ENCODE measurements around the gene MOG. TPM values are rescaled to one million over a fixed set of nuclear protein-coding genes. Genes with fewer than 3 reads are reported as not detected.

Gene MOG
- total and polyA plus RNA-seq, 5 donors: 1.5 to 4.8 (median 2.4) TPM

DNA sequence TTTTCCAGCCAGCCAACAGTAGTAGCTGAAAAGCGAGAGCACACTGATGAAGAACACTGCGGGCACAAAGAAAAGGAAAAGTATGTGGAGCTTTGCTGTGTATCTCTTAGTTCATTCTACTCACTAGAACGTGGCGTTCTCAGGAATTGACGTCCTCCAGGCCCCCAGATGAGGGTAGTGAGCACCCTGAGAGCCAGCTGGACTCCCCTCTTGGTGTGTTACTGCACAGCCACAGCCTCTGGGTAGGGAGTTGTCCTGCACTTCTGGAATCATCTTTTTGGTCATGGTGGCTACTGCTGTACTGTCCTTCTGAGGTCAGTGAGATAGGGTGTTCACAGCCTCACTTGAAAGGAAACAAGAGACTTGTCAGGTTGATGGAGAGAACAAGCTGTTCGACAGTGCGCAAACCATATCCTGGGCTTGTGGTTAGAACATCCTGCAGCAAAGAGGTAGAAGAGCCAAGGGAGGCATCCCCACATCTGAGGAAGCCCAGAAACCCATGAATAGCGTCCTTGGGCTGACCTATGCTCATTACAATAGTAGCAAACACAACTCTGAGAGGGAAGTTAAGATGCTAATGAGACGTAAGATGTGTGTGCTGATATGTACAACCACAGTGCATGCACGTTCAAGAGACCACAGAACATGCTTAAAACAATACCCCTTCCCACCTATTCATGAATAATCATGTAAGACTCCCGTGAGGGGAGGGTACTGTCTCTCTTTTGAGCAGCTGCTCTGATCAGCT is 51.7 kb downstream of the MOG start:
- 63% methylated on average over 11 of the region's 11 CpGs for WGBS
- H3K4me3 ChIP-seq (ENCODE audit: low read length): no peak overlapping the region
- no peaks in the 10 kb centered on the region for H3K27me3 ChIP-seq (ENCODE audit: control insufficient read depth, insufficient read depth)
- H3K9me3 ChIP-seq (ENCODE audit: control insufficient read depth, low read length): no peaks in the 10 kb centered on the region
- DNase-seq (no peak), ATAC-seq (no peak)
- H3K4me1 ChIP-seq (ENCODE audit: control insufficient read depth, insufficient read depth, low read length): no peaks in the 10 kb centered on the region
- intact Hi-C loops (cut with DNase I): loop anchor here in 3 of 4 donors (5.0 kb wide), 2 partner anchors 44 to 124 kb away; no protein-coding TSS in a partner anchor
- H3K27ac ChIP-seq (ENCODE audit: low read length): no peak overlapping the region

GRCh38 chr6:29709188-29709587 is 52.3 kb downstream of the MOG start:
- Histone ChIP-seq H3K9me3 (ENCODE audit: control insufficient read depth, low read length) (no peaks in the 10 kb centered on the region), H3K4me3 (ENCODE audit: low read length) (no peak overlapping the region), H3K27me3 (ENCODE audit: control insufficient read depth, insufficient read depth) (no peaks in the 10 kb centered on the region), H3K27ac (ENCODE audit: low read length) (no peak overlapping the region), H3K4me1 (ENCODE audit: control insufficient read depth, insufficient read depth, low read length) (no peaks in the 10 kb centered on the region)
- intact Hi-C loops (cut with DNase I): loop anchor here in 3 of 4 donors (5.0 kb wide), 2 partner anchors 43 to 123 kb away; no protein-coding TSS in a partner anchor
- 51% methylated on average over 4 of the region's 4 CpGs for WGBS
- DNase-seq (no peak), ATAC-seq (no peak)

GRCh38 chr6:29710281-29710941 is 53.5 kb downstream of the MOG start:
- DNase-seq (no peak), ATAC-seq (no peak)
- intact Hi-C loops (cut with DNase I): no loop called here
- Histone ChIP-seq H3K9me3 (ENCODE audit: control insufficient read depth, low read length) (no peaks in the 10 kb centered on the region), H3K27me3 (ENCODE audit: control insufficient read depth, insufficient read depth) (no peaks in the 10 kb centered on the region), H3K27ac (ENCODE audit: low read length) (no peak overlapping the region), H3K4me3 (ENCODE audit: low read length) (no peak overlapping the region), H3K4me1 (ENCODE audit: control insufficient read depth, insufficient read depth, low read length) (no peaks in the 10 kb centered on the region)
- WGBS: 79% methylated on average over 8 of the region's 8 CpGs

DNA sequence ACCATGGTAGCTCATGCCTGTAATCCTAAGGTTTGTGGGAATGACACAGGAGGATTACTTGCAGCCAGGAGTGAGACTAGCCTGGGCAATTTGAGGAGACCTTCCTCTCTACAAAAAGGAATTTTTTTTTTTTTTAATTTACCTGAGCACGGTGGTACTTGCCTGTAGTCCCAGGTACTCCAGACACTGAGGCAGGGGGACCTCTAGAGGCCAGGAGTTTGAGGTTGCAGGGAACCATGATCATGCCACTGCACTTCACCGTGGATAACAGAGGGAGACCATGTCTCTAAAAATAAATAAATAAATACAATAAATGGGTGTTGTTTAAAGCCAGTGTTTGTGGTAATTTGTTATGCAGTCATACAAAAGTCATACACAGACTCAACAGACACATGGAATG is 64.0 kb downstream of the MOG start:
- 36% methylated on average over 2 of the region's 2 CpGs for WGBS
- DNase-seq (no peak), ATAC-seq (no peak)
- H3K4me1 ChIP-seq (ENCODE audit: control insufficient read depth, insufficient read depth, low read length): no peaks in the 10 kb centered on the region
- H3K4me3 ChIP-seq (ENCODE audit: low read length): no peak overlapping the region
- intact Hi-C loops (cut with DNase I): no loop called here
- no peaks in the 10 kb centered on the region for H3K9me3 ChIP-seq (ENCODE audit: control insufficient read depth, low read length)
- H3K27me3 ChIP-seq (ENCODE audit: control insufficient read depth, insufficient read depth): no peaks in the 10 kb centered on the region
- H3K27ac ChIP-seq (ENCODE audit: low read length): no peak overlapping the region

Other genes with a start within 250 kb of the MOG start
- gene OR12D1, start 242.2 kb upstream of the MOG start, total RNA-seq: not detected
- not detected for gene OR12D1, start 242.2 kb upstream of the MOG start, polyA plus RNA-seq
- gene OR10C1, start 217.8 kb upstream of the MOG start, total RNA-seq: not detected
- gene OR10C1, start 217.8 kb upstream of the MOG start, polyA plus RNA-seq: not detected
- not detected for gene OR11A1, start 200.0 kb upstream of the MOG start, total RNA-seq
- gene OR11A1, start 200.0 kb upstream of the MOG start, polyA plus RNA-seq: not detected
- not detected for gene OR2H1, start 199.9 kb upstream of the MOG start, total RNA-seq
- not detected for gene OR2H1, start 199.9 kb upstream of the MOG start, polyA plus RNA-seq
- gene MAS1L, start 169.1 kb upstream of the MOG start, total RNA-seq: not detected
- gene MAS1L, start 169.1 kb upstream of the MOG start, polyA plus RNA-seq: not detected
- gene UBD, start 97.4 kb upstream of the MOG start, total RNA-seq: not detected
- gene UBD, start 97.4 kb upstream of the MOG start, polyA plus RNA-seq: 0.14 TPM
- gene OR2H2, start 72.0 kb upstream of the MOG start, total RNA-seq: not detected
- not detected for gene OR2H2, start 72.0 kb upstream of the MOG start, polyA plus RNA-seq
- 10 to 100 TPM; 34.8 to 40.0 (median 36.6) TPM for gene GABBR1, start 23.9 kb upstream of the MOG start, total RNA-seq
- 37.5 TPM for gene GABBR1, start 23.9 kb upstream of the MOG start, polyA plus RNA-seq
- 1 to 10 TPM in 1 of 4 donors, under 1 TPM in 3; 0.32 to 1.8 (median 0.44) TPM for gene ZFP57, start 24.1 kb downstream of the MOG start, total RNA-seq
- 0.77 TPM for gene ZFP57, start 24.1 kb downstream of the MOG start, polyA plus RNA-seq
- 10 to 100 TPM; 26.8 to 50.5 (median 46.6) TPM for gene HLA-F, start 66.3 kb downstream of the MOG start, total RNA-seq
- 46.7 TPM for gene HLA-F, start 66.3 kb downstream of the MOG start, polyA plus RNA-seq
- gene HLA-G, start 170.7 kb downstream of the MOG start, total RNA-seq: 1 to 10 TPM in 1 of 4 donors, under 1 TPM in 1, not detected in 2; 0.18 to 1.2 TPM
- not detected for gene HLA-G, start 170.7 kb downstream of the MOG start, polyA plus RNA-seq